Suppressor macrophage treated with lipopolysaccharide for 4 hours (primary cell): ENCODE results near the gene ZNF639.
A peak's percentile ranks its signal among the peaks of the same experiment; 100 is the strongest.

ENCODE experiments used
- DNase-seq: peaks from one replicate; pipeline ENCODE4 v3.0.0-alpha.2; 2020

Gene ZNF639

GRCh38 chr3:179318876-179319275, 4.0 kb upstream of the ZNF639 start:
- no peak for DNase-seq

- peak; percentile 37 for DNase-seq
These were observed 1.1 kb upstream of the ZNF639 start for GRCh38 chr3:179321668-179322285.

DNA sequence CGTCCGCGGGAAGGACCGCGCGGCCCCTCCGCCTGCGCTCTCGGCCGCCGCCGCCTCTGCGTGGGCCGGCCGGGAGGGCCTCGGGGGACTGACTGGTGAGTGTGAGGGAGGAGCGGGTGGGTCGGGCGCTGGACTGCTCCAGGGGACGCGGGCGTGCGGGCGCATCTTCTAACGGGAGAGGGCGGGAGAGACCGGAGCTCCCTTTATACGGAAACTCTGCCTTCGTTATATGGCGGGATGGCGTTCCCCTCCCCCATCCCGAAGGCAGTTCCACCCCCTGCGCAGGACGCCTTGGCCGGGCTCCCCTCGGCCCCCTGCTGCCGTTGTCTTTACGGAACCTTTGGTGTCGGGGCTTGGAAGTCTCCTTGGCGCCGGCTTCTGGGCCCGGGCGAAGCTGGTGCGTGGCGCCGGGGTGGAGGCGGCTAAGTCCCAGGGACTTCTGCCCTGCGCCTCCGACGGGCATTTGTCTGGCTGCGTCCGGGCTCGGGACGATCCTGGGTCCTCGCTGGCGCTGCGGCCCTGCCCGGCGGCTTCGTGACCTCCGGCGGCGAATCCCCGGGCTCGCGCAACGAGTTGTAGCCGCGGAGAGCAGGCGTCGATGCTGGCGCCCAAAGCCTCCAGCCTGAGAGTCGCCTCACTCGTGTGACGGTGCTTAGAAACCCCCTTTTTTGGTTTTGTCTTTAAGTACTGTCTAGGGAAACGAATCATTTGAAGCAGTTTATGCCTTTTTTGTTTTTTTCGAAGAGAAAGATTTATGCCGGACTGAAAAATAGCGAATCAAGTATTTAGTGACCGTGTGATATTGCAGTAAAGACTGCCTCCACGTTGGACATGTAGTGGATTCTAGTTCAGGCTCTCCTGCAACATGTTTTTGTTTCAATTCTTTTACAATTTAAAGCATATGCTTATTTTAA, 623 bp downstream of the ZNF639 start:
- peak; percentile 73 for DNase-seq

DNA sequence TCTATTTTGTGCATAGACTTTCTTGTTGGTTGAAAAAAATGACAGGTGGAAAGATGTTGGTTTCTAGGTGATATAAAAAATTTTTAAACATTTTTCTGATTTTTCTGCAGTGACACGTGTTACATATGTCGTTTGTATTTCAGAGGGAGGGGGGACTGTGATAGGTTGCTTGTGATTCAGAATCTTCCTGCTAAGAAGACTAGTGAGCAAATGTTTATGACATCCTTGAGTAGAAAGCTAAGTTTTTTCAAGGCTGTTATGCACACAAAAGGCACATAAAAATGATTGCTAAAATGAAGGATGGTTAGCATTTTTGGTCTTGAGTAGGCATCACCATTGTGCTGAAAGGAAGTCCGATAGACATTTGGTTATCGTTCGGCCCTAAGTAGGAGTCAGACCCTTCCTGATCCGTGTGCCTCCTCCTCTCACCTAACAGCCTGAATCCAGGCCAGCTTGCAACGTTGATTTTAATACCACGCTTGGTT, 1.5 kb downstream of the ZNF639 start:
- no peak for DNase-seq

GRCh38 chr3:179330438-179330837, 7.6 kb downstream of the ZNF639 start:
- no peak for DNase-seq

- DNase-seq, result no peak
These were observed 9.4 kb downstream of the ZNF639 start for GRCh38 chr3:179332240-179332639.

- no peak for DNase-seq
These were observed 10.3 kb downstream of the ZNF639 start for GRCh38 chr3:179333084-179333483.

- DNase-seq, result no peak
These were observed 13.6 kb downstream of the ZNF639 start for GRCh38 chr3:179336345-179336929.

- DNase-seq, result peak; percentile 96
These were observed 24.7 kb downstream of the ZNF639 start, which contains the start of gene MFN1 for GRCh38 chr3:179347345-179348194. Gene MFN1 (plus strand): TSS chr3:179347709. CDS start chr3:179348852, 1,143 bp downstream.

DNA sequence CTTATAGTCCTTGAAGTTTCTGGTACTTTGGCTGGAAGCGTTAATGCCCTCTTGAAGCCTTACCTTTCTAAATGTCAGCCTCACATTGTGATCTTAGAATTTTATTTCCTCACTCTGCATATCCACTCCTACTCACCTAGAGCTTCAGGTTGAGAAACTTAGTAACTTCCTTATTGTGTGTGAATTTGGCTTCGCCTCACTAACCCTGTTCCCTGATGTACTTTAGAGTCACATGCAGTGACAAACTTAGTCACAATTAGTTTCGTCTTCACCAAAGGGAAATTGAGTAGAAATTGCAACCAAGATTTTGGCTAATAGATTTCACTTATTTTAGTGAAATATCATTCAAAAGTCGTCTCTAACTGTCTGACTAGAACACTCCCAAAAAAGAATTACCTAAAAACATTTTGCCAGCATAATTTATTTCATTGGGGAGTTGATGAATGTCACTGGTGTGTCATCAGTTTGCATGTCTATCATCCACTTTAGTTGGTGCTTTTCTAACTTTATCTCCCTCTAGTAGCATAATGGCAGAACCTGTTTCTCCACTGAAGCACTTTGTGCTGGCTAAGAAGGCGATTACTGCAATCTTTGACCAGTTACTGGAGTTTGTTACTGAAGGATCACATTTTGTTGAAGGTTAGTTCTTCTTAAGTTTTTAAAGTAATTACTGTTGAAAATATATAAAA, 25.6 kb downstream of the ZNF639 start:
- peak; percentile 84 for DNase-seq

- no peak for DNase-seq
These were observed 33.2 kb downstream of the ZNF639 start for GRCh38 chr3:179355996-179356395.

GRCh38 chr3:179363332-179363731, 40.5 kb downstream of the ZNF639 start:
- DNase-seq, result no peak

GRCh38 chr3:179369621-179370020, 46.8 kb downstream of the ZNF639 start:
- no peak for DNase-seq

DNA sequence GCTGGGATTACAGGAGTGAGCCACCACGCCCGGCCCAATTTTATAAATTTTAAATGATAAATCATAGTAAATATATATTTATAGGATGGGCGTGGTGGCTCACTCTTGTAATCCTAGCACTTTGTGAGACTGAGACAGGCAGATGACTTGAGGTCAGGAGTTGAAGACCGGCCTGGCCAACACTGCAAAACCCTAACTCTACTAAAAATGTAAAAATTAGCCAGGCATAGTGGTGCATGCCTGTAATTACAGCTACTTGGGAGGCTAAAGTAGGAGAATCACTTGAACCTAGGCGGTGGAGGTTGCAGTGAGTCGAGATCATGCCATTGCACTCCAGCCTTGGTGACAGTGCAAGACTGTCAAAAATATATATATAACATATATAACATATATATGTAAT, 51.1 kb downstream of the ZNF639 start:
- no peak for DNase-seq

DNA sequence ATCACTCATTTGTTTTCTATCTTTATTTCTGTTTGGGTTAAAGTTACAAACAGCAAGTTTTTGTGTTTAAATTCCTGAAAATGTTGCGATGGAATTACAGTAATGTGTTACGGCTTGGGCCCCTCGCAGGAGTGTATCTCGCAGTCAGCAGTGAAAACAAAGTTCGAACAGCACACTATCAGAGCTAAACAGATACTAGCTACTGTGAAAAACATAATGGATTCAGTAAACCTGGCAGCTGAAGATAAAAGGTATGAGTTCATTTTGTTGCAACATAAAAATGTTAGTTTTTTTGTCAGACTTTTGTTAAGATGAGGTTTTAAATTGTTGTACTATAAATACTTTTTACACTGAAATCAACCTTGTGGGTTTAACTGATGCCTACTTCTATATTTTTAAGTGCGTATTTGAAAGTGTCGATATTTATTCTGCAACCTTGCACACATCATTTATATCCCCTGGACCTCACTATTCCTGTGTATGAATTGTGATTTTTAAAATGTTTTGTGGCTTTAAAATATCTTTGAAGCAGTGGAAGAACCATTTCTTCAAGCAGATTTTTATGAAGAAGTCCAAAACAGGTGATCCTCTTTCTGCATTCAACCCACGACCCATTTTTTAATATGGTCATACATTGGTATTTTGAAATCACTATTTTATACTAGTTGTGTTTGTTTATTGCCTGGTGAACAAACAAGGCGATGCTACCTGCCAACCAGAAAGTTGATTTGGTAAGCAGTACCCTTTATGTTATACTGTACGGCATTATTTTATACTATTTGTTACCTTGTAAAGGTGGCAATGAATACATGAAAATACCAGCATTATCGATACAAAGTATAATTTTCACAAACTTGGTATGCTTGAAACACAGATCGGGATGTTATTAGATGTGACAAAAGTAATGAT, 52.5 kb downstream of the ZNF639 start:
- no peak for DNase-seq

DNA sequence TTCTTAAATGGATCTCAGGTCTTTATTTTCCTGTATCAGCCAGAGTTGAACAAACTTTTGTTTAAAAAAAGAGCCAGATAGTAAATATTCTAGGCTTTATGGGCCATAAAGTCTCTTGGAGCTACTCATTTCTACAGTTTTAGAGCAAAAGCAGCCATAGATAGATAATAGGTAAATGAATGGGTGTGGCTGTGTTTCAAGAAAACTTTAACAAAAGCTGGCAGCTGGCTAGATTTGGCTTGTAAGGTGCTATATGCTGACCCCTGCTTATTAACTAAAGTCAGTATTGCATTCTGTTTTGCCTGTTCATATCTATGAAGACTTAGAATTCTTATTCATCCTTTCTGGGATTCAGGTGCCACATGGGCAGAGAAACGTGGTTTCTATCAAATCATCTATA, 53.6 kb downstream of the ZNF639 start:
- DNase-seq, result no peak
